ENCODE data around the gene KAT2B.

GRCh38 chr3:20161714-20162113 lies 121.5 kb downstream of the KAT2B start:
- TF ChIP-seq CTCF (IDR thresholded peaks at IDR 0.05 in 4 of 5, conservative IDR thresholded peaks at IDR 0.05 in 1 of 5) = no peak
- no peak for TF ChIP-seq POLR2A (IDR thresholded peaks at IDR 0.05)
